AG04449 (cell line): ENCODE data around the gene ALDH1A3.

Source experiments
- CTCF ChIA-PET: fragments of 350-600 bp; formaldehyde crosslinking; extraction: SDS; loops from one replicate; lab custom pipeline; 2021; ENCODE audit warnings: antibody characterized with exemption; lab: Yijun Ruan, JAX
- POLR2A ChIA-PET: fragments of 400-600, 350-600 bp; formaldehyde crosslinking; extraction: SDS; loops from one replicate; lab custom pipeline; 2020; ENCODE audit warnings: antibody characterized with exemption, inconsistent platforms; lab: Yijun Ruan, JAX
- DNase-seq: peaks from one replicate; pipeline ENCODE4 v3.0.0-alpha.2; 2010; ENCODE audit warnings: low read depth, low spot score
- H3K4me3 ChIP-seq: 2 replicates; pipeline ENCODE4 v1.5.1; 2011; ENCODE audit warnings: low read depth, mild to moderate bottlenecking, control low read depth, low read length
- CTCF ChIP-seq: IDR thresholded peaks from one replicate; pipeline ENCODE4 v1.5.1; 2011; ENCODE audit warnings: mild to moderate bottlenecking, moderate library complexity, low read length, control low read depth, inconsistent platforms; ENCODE audit not compliant: insufficient read depth; ENCODE audit errors: missing control alignments

Gene ALDH1A3

GRCh38 chr15:100951965-100952364 lies 72.3 kb downstream of the ALDH1A3 start:
- DNase-seq = no peak
- CTCF ChIA-PET = interaction anchor here (1.6 kb wide), 1 partner anchor 34 kb away, joined by 6 read pairs; the partner anchor contains the start of gene LRRK1

GRCh38 chr15:100952566-100952965 lies 72.9 kb downstream of the ALDH1A3 start:
- POLR2A ChIA-PET = no interaction called here
- H3K4me3 ChIP-seq = no peak overlapping the region
- DNase-seq = no peak
- no peak for TF ChIP-seq CTCF
- CTCF ChIA-PET = interaction anchor here (1.6 kb wide), 1 partner anchor 34 kb away, joined by 6 read pairs; the partner anchor contains the start of gene LRRK1

More at GRCh38 chr15:100951965-100952364, 72.3 kb downstream of the ALDH1A3 start:
- POLR2A ChIA-PET = no interaction called here
- no peak for TF ChIP-seq CTCF
- no peak overlapping the region for H3K4me3 ChIP-seq

GRCh38 chr15:100958326-100959065 lies 78.9 kb downstream of the ALDH1A3 start:
- no peak overlapping the region for H3K4me3 ChIP-seq
- TF ChIP-seq CTCF = no peak
- ChIA-PET POLR2A (interaction anchor here (1.0 kb wide), 1 partner anchor 16 kb away, joined by 3 read pairs; no protein-coding TSS in a partner anchor), CTCF (interaction anchor here (1.0 to 2.5 kb wide), 3 partner anchors 11 to 49 kb away, joined by 3 to 13 read pairs (median 3); no protein-coding TSS in a partner anchor)
- no peak for DNase-seq

GRCh38 chr15:100959066-100960050 lies 79.7 kb downstream of the ALDH1A3 start:
- no peak for TF ChIP-seq CTCF
- H3K4me3 ChIP-seq = no peak overlapping the region
- ChIA-PET POLR2A (no interaction called here), CTCF (interaction anchor here (1.0 to 2.5 kb wide), 2 partner anchors 13 to 48 kb away, joined by 3 to 13 read pairs; no protein-coding TSS in a partner anchor)
- DNase-seq = no peak
